Caco-2 (cell line): Measurements from ENCODE around the gene C16orf54. TPM values are rescaled to one million over a fixed set of nuclear protein-coding genes. Genes with fewer than 3 reads are reported as not detected.
A peak's percentile ranks its signal among the peaks of the same experiment; 100 is the strongest.

Source experiments
- BruUV-seq: library from RNA; stranded (reverse); fragments of 400-500 nt; replicated peaks from 2 replicates; lab custom pipeline; 2021; lab: Mats Ljungman, UMichigan
- CTCF ChIA-PET: fragments of 300-600 bp; sonication (Branson Sonifier 250); formaldehyde crosslinking; loops from one replicate; lab custom pipeline; 2022; ENCODE audit warnings: antibody characterized with exemption; lab: Charles Lee
- POLR2A ChIA-PET: fragments of 300-600 bp; sonication (Branson Sonifier 250); formaldehyde crosslinking; loops from one replicate; lab custom pipeline; 2022; ENCODE audit warnings: antibody characterized with exemption; lab: Charles Lee
- DNase-seq, 2 experiments: peaks; one replicate each; pipeline versions ENCODE4 v3.0.0 to v3.0.0-alpha.2; 2020 to 2022
- H3K27me3 ChIP-seq: replicated peaks from 2 replicates; pipeline ENCODE4 v1.6.0; 2011; ENCODE audit warnings: low read length; ENCODE audit not compliant: control insufficient read depth, insufficient read depth
- H3K36me3 ChIP-seq: 2 replicates; pipeline ENCODE4 v1.5.1; 2011; ENCODE audit warnings: low read length; ENCODE audit not compliant: control insufficient read depth, insufficient read depth
- H3K4me1 ChIP-seq: fragments of 250-450 bp; sonication (Bioruptor Pico); 2 replicates; pipeline ENCODE4 v1.5.1; 2020; ENCODE audit warnings: mild to moderate bottlenecking
- H3K4me3 ChIP-seq: 2 replicates; pipeline ENCODE4 v1.5.1; 2011; ENCODE audit warnings: low read depth, mild to moderate bottlenecking, control low read depth, low read length
- H3K9me3 ChIP-seq: fragments of 250-450 bp; sonication (Bioruptor Pico); 2 replicates; pipeline ENCODE4 v1.5.1; 2020; ENCODE audit warnings: mild to moderate bottlenecking, moderate library complexity
- H3K27ac Mint-ChIP-seq: one replicate; pipeline ENCODE4 v1.8.0; 2022; ENCODE audit warnings: mixed read lengths; ENCODE audit not compliant: unreplicated experiment
- H3K27me3 Mint-ChIP-seq: one replicate; pipeline ENCODE4 v1.8.0; 2022; ENCODE audit warnings: mixed read lengths; ENCODE audit not compliant: insufficient read depth, unreplicated experiment
- H3K36me3 Mint-ChIP-seq: one replicate; pipeline ENCODE4 v1.8.0; 2022; ENCODE audit warnings: mild to moderate bottlenecking, mixed read lengths; ENCODE audit not compliant: insufficient read depth, unreplicated experiment
- H3K4me1 Mint-ChIP-seq: one replicate; pipeline ENCODE4 v1.8.0; 2022; ENCODE audit warnings: low read depth, mixed read lengths; ENCODE audit not compliant: unreplicated experiment
- H3K4me3 Mint-ChIP-seq: one replicate; pipeline ENCODE4 v1.8.0; 2022; ENCODE audit warnings: mild to moderate bottlenecking, moderate library complexity, mixed read lengths; ENCODE audit not compliant: unreplicated experiment
- H3K9me3 Mint-ChIP-seq: one replicate; pipeline ENCODE4 v1.8.0; 2022; ENCODE audit warnings: mixed read lengths; ENCODE audit not compliant: unreplicated experiment
- intact Hi-C: fragments of 100-400 bp; cut with micrococcal nuclease; formaldehyde crosslinking; loops from one replicate; pipeline ENCODE4 v1.10.0; 2022; ENCODE audit not compliant: unreplicated experiment
- total RNA-seq: library from RNA; stranded (reverse); gene quantifications from 2 replicates; pipeline ENCODE4 v1.2.3, GENCODE V29; 2022
- TF ChIP-seq, protein P1 (sequence below), 2 experiments: fragments of 200-600 bp in 1 of 2; IDR thresholded peaks; 1 replicate in 1 of 2; 2 replicates in 1 of 2; pipeline versions ENCODE4 v1.5.1 to v1.8.0; 2011 to 2022; ENCODE audit warnings: antibody characterized with exemption in 1 of 2, control low read depth in 1 of 2, inconsistent platforms in 1 of 2, low read depth in 1 of 2, low read length in 1 of 2, mild to moderate bottlenecking in 1 of 2, moderate library complexity in 1 of 2; ENCODE audit not compliant: insufficient read depth in 1 of 2, severe bottlenecking in 1 of 2, unreplicated experiment in 1 of 2

C16orf54 gene
- total RNA-seq, 1 experiment from 2014 or later, result not detected

DNA sequence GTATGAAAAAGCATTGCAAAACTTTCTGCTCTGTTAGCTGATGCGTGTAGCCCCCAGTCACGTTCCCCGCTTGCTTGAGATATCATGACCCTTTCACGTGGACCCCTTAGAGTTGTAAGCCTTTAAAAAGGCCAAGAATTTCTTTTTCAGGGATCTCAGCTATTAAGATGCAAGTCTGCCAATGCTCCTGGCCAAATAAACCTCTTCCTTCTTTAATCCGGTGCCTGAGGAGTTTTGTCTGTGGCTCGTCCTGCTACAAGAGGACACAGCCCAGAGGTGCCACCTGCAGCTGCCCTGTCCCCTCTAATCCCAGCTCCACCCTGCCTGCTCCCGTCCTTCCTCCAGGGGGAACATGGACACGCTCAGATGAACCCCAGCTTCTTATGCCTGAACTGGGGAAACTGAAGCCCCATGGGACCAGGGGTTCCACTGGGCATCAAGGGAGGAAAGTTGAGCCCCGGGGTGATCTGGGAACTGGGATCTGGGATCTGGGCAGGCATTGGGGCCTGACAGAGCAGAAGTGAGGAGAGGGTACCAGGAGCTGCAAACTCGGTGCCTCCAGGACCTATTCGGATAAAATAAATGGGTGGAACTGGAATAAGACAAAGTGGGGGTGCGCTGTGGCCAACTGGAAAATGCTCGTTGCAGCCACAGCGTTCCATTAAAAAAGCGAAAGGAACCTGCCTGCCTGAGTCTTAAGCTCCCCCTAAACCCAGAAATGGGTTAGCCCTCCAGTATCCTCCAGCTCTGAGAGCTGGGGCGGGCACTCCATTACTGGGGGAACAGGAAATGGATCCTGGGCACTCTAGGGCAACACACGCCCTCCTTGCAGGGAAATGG is 47.1 kb downstream of the C16orf54 start:
- BruUV-seq, result no TSS peak
- 0 out of 2 replicates have a peak, but pooled peaks cover 1% of the 10 kb centered on the region for H3K36me3 ChIP-seq
- H3K36me3 Mint-ChIP-seq, result peaks cover 65% of the 10 kb centered on the region
- H3K4me3 Mint-ChIP-seq, result no peak overlapping the region
- no peaks in the 10 kb centered on the region for H3K4me1 Mint-ChIP-seq
- ChIA-PET POLR2A (interaction anchor here (0.5 to 1.2 kb wide), 3 partner anchors 19 to 20 kb away, joined by 5 to 7 read pairs (median 6); partner anchors contain the start of gene QPRT), CTCF (interaction anchor here (0.5 to 1.6 kb wide), 4 partner anchors 106 to 230 kb away, joined by 3 to 4 read pairs (median 4); partner anchors contain the start of genes ASPHD1 and PAGR1)
- no peaks in the 10 kb centered on the region for H3K27me3 ChIP-seq
- no peak overlapping the region for H3K4me3 ChIP-seq
- no peaks in the 10 kb centered on the region for H3K9me3 Mint-ChIP-seq
- intact Hi-C loops, result no loop called here
- no peak overlapping the region for H3K27ac Mint-ChIP-seq
- TF ChIP-seq, protein P1, sequence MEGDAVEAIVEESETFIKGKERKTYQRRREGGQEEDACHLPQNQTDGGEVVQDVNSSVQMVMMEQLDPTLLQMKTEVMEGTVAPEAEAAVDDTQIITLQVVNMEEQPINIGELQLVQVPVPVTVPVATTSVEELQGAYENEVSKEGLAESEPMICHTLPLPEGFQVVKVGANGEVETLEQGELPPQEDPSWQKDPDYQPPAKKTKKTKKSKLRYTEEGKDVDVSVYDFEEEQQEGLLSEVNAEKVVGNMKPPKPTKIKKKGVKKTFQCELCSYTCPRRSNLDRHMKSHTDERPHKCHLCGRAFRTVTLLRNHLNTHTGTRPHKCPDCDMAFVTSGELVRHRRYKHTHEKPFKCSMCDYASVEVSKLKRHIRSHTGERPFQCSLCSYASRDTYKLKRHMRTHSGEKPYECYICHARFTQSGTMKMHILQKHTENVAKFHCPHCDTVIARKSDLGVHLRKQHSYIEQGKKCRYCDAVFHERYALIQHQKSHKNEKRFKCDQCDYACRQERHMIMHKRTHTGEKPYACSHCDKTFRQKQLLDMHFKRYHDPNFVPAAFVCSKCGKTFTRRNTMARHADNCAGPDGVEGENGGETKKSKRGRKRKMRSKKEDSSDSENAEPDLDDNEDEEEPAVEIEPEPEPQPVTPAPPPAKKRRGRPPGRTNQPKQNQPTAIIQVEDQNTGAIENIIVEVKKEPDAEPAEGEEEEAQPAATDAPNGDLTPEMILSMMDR (IDR thresholded peaks at IDR 0.05; ENCODE audit: insufficient read depth in 1 of 2, low read depth in 1 of 2, low read length in 1 of 2, severe bottlenecking in 1 of 2, unreplicated experiment in 1 of 2), result no peak
- H3K27me3 Mint-ChIP-seq, result no peaks in the 10 kb centered on the region
- DNase-seq, result no peak
- H3K4me1 ChIP-seq, result 0 out of 2 replicates have a peak, but pooled peaks cover 2% of the 10 kb centered on the region
- H3K9me3 ChIP-seq, result no peaks in the 10 kb centered on the region

GRCh38 chr16:29698042-29698441 is 47.7 kb downstream of the C16orf54 start:
- no peak overlapping the region for H3K27ac Mint-ChIP-seq
- TSS peak; percentile 89 for BruUV-seq
- no peaks in the 10 kb centered on the region for H3K4me1 Mint-ChIP-seq

DNA sequence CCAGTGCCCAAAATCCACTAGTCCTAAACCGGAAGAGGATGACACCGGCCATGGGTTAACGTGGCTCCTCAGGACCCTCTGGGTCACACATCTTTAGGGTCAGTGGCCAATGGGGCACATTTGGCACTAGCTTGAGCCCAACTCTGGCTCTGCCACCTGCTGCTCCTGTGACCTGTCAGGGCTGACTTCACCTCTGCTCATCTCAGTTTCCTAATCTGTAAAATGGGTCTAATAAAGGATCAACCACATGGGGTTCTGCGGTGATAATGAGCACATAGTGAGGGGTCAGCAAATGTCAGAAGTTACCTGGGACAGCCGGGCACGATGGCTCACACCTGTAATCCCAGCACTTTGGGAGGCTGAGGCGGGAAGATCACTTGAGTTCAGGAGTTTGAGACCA is 48.4 kb downstream of the C16orf54 start:
- H3K36me3 Mint-ChIP-seq, result peaks cover 70% of the 10 kb centered on the region
- H3K4me3 ChIP-seq, result no peak overlapping the region
- ChIA-PET POLR2A (no interaction called here), CTCF (no interaction called here)
- H3K4me1 ChIP-seq, result 0 out of 2 replicates have a peak, but pooled peaks cover 2% of the 10 kb centered on the region
- no peak for DNase-seq
- TF ChIP-seq, protein P1 (IDR thresholded peaks at IDR 0.05; ENCODE audit: insufficient read depth in 1 of 2, low read depth in 1 of 2, low read length in 1 of 2, severe bottlenecking in 1 of 2, unreplicated experiment in 1 of 2), result no peak
- no peak overlapping the region for H3K4me3 Mint-ChIP-seq
- intact Hi-C loops, result no loop called here
- no peak overlapping the region for H3K27ac Mint-ChIP-seq
- BruUV-seq, result no TSS peak
- no peaks in the 10 kb centered on the region for H3K4me1 Mint-ChIP-seq
- H3K36me3 ChIP-seq, result 0 out of 2 replicates have a peak, but pooled peaks cover 1% of the 10 kb centered on the region
- H3K9me3 Mint-ChIP-seq, result no peaks in the 10 kb centered on the region
- H3K27me3 ChIP-seq, result no peaks in the 10 kb centered on the region
- no peaks in the 10 kb centered on the region for H3K27me3 Mint-ChIP-seq
- no peaks in the 10 kb centered on the region for H3K9me3 ChIP-seq

More at GRCh38 chr16:29698042-29698441, 47.7 kb downstream of the C16orf54 start:
- Mint-ChIP-seq H3K36me3 (peaks cover 67% of the 10 kb centered on the region), H3K27me3 (no peaks in the 10 kb centered on the region), H3K9me3 (no peaks in the 10 kb centered on the region), H3K4me3 (no peak overlapping the region)
- intact Hi-C loops, result no loop called here
- Histone ChIP-seq H3K4me1 (0 out of 2 replicates have a peak, but pooled peaks cover 2% of the 10 kb centered on the region), H3K36me3 (0 out of 2 replicates have a peak, but pooled peaks cover 1% of the 10 kb centered on the region), H3K27me3 (no peaks in the 10 kb centered on the region), H3K4me3 (no peak overlapping the region), H3K9me3 (no peaks in the 10 kb centered on the region)
- TF ChIP-seq, protein P1 (IDR thresholded peaks at IDR 0.05; ENCODE audit: insufficient read depth in 1 of 2, low read depth in 1 of 2, low read length in 1 of 2, severe bottlenecking in 1 of 2, unreplicated experiment in 1 of 2), result no peak
- ChIA-PET CTCF (interaction anchor here (0.9 to 1.6 kb wide), 2 partner anchors 106 to 118 kb away, joined by 3 to 4 read pairs; partner anchors contain the start of gene PAGR1), POLR2A (interaction anchor here (0.6 kb wide), 1 partner anchor 18 kb away, joined by 6 read pairs; no protein-coding TSS in a partner anchor)
- no peak for DNase-seq
